HG03280 (cell line): ENCODE results near the gene CHCHD1.
A peak's percentile ranks its signal among the peaks of the same experiment; 100 is the strongest.
"Not testable (repeated sequence)": the region's sequence is repeated elsewhere in the genome, so short reads cannot be mapped to it uniquely, and the experiment has no call there.

Source experiments
- ATAC-seq: cut with Tn5 transposase; IDR thresholded peaks from one replicate; pipeline ENCODE4 v1.9.1; 2021; ENCODE audit warnings: mild to moderate bottlenecking, moderate library complexity; ENCODE audit not compliant: unreplicated experiment

Gene CHCHD1

GRCh38 chr10:73768881-73769280 is 13.0 kb upstream of the CHCHD1 start:
- no peak for ATAC-seq

- ATAC-seq, result no peak
Measured at GRCh38 chr10:73769396-73769795, 12.5 kb upstream of the CHCHD1 start.

GRCh38 chr10:73771722-73772280 is 10.0 kb upstream of the CHCHD1 start:
- peak; percentile 6 for ATAC-seq

- peak; percentile 59 for ATAC-seq
Measured at GRCh38 chr10:73772281-73773151, 9.3 kb upstream of the CHCHD1 start.

GRCh38 chr10:73773152-73773879 is 8.5 kb upstream of the CHCHD1 start:
- ATAC-seq, result no peak

GRCh38 chr10:73774637-73775036 is 7.2 kb upstream of the CHCHD1 start:
- ATAC-seq, result no peak

GRCh38 chr10:73779018-73779417 is 2.8 kb upstream of the CHCHD1 start:
- no peak for ATAC-seq

GRCh38 chr10:73779539-73780197 is 2.2 kb upstream of the CHCHD1 start:
- ATAC-seq, result no peak

GRCh38 chr10:73780301-73780700 is 1.5 kb upstream of the CHCHD1 start:
- no peak for ATAC-seq

GRCh38 chr10:73780966-73781365 is 882 bp upstream of the CHCHD1 start:
- no peak for ATAC-seq

GRCh38 chr10:73781548-73781878 is 335 bp upstream of the CHCHD1 start:
- peak; percentile 0 for ATAC-seq

GRCh38 chr10:73782749-73783085 is 869 bp downstream of the CHCHD1 start:
- no peak for ATAC-seq

- peak; percentile 72 for ATAC-seq
Measured at GRCh38 chr10:73785211-73785720, 3.4 kb downstream of the CHCHD1 start, which contains the start of gene ZSWIM8. TSS of gene ZSWIM8 (plus strand) at chr10:73785606. CDS start at chr10:73785879, 273 bp downstream.

- ATAC-seq, result no peak
Measured at GRCh38 chr10:73785721-73786511, 4.1 kb downstream of the CHCHD1 start.

- no peak for ATAC-seq
Measured at GRCh38 chr10:73786512-73786885, 4.7 kb downstream of the CHCHD1 start.

- not testable (repeated sequence) for ATAC-seq
Measured at GRCh38 chr10:73787031-73787800, 5.4 kb downstream of the CHCHD1 start.

- no peak for ATAC-seq
Measured at GRCh38 chr10:73788864-73789658, 7.2 kb downstream of the CHCHD1 start.

- no peak for ATAC-seq
Measured at GRCh38 chr10:73789659-73790055, 7.8 kb downstream of the CHCHD1 start.
